GM23338 (cell line): Measurements from ENCODE around the gene MYPOP. TPM values are rescaled to one million over a fixed set of nuclear protein-coding genes. Genes with fewer than 3 reads are reported as not detected.

Experiments used
- ATAC-seq: fragments of 200-7000 bp; cut with Tn5 transposase; 3 replicates; pipeline ENCODE4 v1.9.1; 2020
- DNase-seq: peaks from one replicate; pipeline ENCODE4 v3.0.0-alpha.2; 2015; ENCODE audit warnings: low spot score
- H2AFZ ChIP-seq: fragments of 200-600 bp; sonication (generic); 2 replicates; pipeline ENCODE4 v1.8.0; 2016; ENCODE audit warnings: antibody characterized with exemption, mild to moderate bottlenecking, moderate library complexity
- H3F3A ChIP-seq: fragments of 200-600 bp; sonication (generic); replicated peaks from 2 replicates; pipeline ENCODE4 v1.8.0; 2017; ENCODE audit warnings: antibody characterized with exemption, mixed run types, low read depth
- H3K27ac ChIP-seq: fragments of 200-600 bp; sonication (generic); 2 replicates; pipeline ENCODE4 v1.6.1; 2016; ENCODE audit warnings: low read depth
- H3K27me3 ChIP-seq: fragments of 200-600 bp; sonication (generic); 2 replicates; pipeline ENCODE4 v1.8.0; 2016; ENCODE audit warnings: mild to moderate bottlenecking, mixed run types, moderate library complexity; ENCODE audit not compliant: insufficient read depth
- H3K36me3 ChIP-seq: fragments of 200-600 bp; sonication (generic); 2 replicates; pipeline ENCODE4 v1.8.0; 2016; ENCODE audit warnings: mild to moderate bottlenecking; ENCODE audit not compliant: insufficient read depth
- H3K4me1 ChIP-seq: fragments of 200-600 bp; sonication (generic); 2 replicates; pipeline ENCODE4 v1.8.0; 2016; ENCODE audit warnings: mild to moderate bottlenecking, moderate library complexity; ENCODE audit not compliant: insufficient read depth
- H3K4me2 ChIP-seq: fragments of 200-600 bp; sonication (generic); 2 replicates; pipeline ENCODE4 v1.7.1; 2017; ENCODE audit warnings: mixed run types
- H3K4me3 ChIP-seq: fragments of 200-600 bp; sonication (generic); 2 replicates; pipeline ENCODE4 v1.6.1; 2016; ENCODE audit warnings: mixed run types
- H3K79me2 ChIP-seq: fragments of 200-600 bp; sonication (generic); replicated peaks from 2 replicates; pipeline ENCODE4 v1.8.0; 2017; ENCODE audit warnings: mild to moderate bottlenecking; ENCODE audit not compliant: insufficient read depth
- H3K9me2 ChIP-seq: fragments of 200-600 bp; sonication (generic); 2 replicates; pipeline ENCODE4 v1.8.0; 2017; ENCODE audit not compliant: insufficient read depth
- H4K20me1 ChIP-seq: fragments of 200-600 bp; sonication (generic); replicated peaks from 2 replicates; pipeline ENCODE4 v1.8.0; 2017; ENCODE audit warnings: mild to moderate bottlenecking; ENCODE audit not compliant: insufficient read depth
- H3K27ac Mint-ChIP-seq: 2 replicates; pipeline ENCODE4 v1.8.0; 2020; ENCODE audit warnings: inconsistent platforms, mild to moderate bottlenecking, moderate library complexity, mixed read lengths
- H3K27me3 Mint-ChIP-seq: 3 replicates; pipeline ENCODE4 v1.8.0; 2022; ENCODE audit warnings: low read depth, mild to moderate bottlenecking, moderate library complexity, mixed read lengths, inconsistent platforms; ENCODE audit not compliant: insufficient read depth, poor library complexity
- H3K36me3 Mint-ChIP-seq: 3 replicates; pipeline ENCODE4 v1.8.0; 2021; ENCODE audit warnings: low read depth, mild to moderate bottlenecking, inconsistent platforms, moderate library complexity, mixed read lengths
- H3K4me1 Mint-ChIP-seq: 3 replicates; pipeline ENCODE4 v1.8.0; 2020; ENCODE audit warnings: mild to moderate bottlenecking, inconsistent platforms, mixed read lengths
- H3K4me3 Mint-ChIP-seq: 3 replicates; pipeline ENCODE4 v1.8.0; 2021; ENCODE audit warnings: moderate library complexity, mild to moderate bottlenecking, inconsistent platforms, mixed read lengths
- H3K9me3 Mint-ChIP-seq: 3 replicates; pipeline ENCODE4 v1.8.0; 2020; ENCODE audit warnings: moderate library complexity, mild to moderate bottlenecking, inconsistent platforms, mixed read lengths
- CREB1 ChIP-seq: fragments of 250-450 bp; sonication (Bioruptor Pico); IDR thresholded peaks from 2 replicates; pipeline ENCODE4 v1.5.0; 2020; ENCODE audit warnings: low read depth, mild to moderate bottlenecking, moderate library complexity
- EZH2 ChIP-seq: fragments of 200-600 bp; sonication (generic); IDR thresholded peaks from one replicate; pipeline ENCODE4 v1.8.0; 2017; ENCODE audit warnings: antibody characterized with exemption, mild to moderate bottlenecking, low read depth; ENCODE audit not compliant: unreplicated experiment
- EZH2phosphoT487 ChIP-seq: fragments of 200-600 bp; sonication (generic); IDR thresholded peaks from one replicate; pipeline ENCODE4 v1.8.1; 2018; ENCODE audit warnings: antibody characterized with exemption; ENCODE audit not compliant: unreplicated experiment
- POLR2AphosphoS5 ChIP-seq: IDR thresholded peaks from 2 replicates; pipeline ENCODE4 v1.6.1; 2016; ENCODE audit warnings: antibody characterized with exemption, low read depth
- ZNF114 ChIP-seq: fragments of 250-450 bp; sonication (Bioruptor Pico); IDR thresholded peaks from 2 replicates; pipeline ENCODE4 v1.5.0; 2020; ENCODE audit warnings: mild to moderate bottlenecking, moderate library complexity
- polyA plus RNA-seq: library from polyadenylated mRNA; unstranded; fragments of >200 nt; fragmentation: Nextera tagmentation; extraction: Ambion mirVana; gene quantifications from 2 replicates; pipeline ENCODE4 v1.2.1, GENCODE V29; 2016
- total RNA-seq: library from RNA; depleted of rRNA; stranded (reverse); fragments of >200 nt; shearing (Covaris generic); gene quantifications from 2 replicates; pipeline ENCODE4 v1.2.3, GENCODE V29; 2014
- TF ChIP-seq, protein P1 (sequence below): IDR thresholded peaks from one replicate; pipeline ENCODE4 v1.6.1; 2018; ENCODE audit warnings: antibody characterized with exemption; ENCODE audit not compliant: unreplicated experiment
- TF ChIP-seq, protein P2 (sequence below): IDR thresholded peaks from 2 replicates; pipeline ENCODE4 v1.6.1; 2016; ENCODE audit warnings: antibody characterized with exemption

The MYPOP gene
- total and polyA plus RNA-seq, 2 experiments from 2014 or later: 3.0 to 6.9 TPM

GRCh38 chr19:45862564-45863334 lies 39.7 kb downstream of the MYPOP start, which contains the start of gene SYMPK (continued):
- TF ChIP-seq POLR2AphosphoS5: peak; percentile 67
- TF ChIP-seq, protein P1, sequence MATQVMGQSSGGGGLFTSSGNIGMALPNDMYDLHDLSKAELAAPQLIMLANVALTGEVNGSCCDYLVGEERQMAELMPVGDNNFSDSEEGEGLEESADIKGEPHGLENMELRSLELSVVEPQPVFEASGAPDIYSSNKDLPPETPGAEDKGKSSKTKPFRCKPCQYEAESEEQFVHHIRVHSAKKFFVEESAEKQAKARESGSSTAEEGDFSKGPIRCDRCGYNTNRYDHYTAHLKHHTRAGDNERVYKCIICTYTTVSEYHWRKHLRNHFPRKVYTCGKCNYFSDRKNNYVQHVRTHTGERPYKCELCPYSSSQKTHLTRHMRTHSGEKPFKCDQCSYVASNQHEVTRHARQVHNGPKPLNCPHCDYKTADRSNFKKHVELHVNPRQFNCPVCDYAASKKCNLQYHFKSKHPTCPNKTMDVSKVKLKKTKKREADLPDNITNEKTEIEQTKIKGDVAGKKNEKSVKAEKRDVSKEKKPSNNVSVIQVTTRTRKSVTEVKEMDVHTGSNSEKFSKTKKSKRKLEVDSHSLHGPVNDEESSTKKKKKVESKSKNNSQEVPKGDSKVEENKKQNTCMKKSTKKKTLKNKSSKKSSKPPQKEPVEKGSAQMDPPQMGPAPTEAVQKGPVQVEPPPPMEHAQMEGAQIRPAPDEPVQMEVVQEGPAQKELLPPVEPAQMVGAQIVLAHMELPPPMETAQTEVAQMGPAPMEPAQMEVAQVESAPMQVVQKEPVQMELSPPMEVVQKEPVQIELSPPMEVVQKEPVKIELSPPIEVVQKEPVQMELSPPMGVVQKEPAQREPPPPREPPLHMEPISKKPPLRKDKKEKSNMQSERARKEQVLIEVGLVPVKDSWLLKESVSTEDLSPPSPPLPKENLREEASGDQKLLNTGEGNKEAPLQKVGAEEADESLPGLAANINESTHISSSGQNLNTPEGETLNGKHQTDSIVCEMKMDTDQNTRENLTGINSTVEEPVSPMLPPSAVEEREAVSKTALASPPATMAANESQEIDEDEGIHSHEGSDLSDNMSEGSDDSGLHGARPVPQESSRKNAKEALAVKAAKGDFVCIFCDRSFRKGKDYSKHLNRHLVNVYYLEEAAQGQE: no peak

GRCh38 chr19:45862271-45862563 lies 40.2 kb downstream of the MYPOP start:
- Mint-ChIP-seq H3K9me3 (no peaks in the 10 kb centered on the region), H3K36me3 (peaks cover 30% of the 10 kb centered on the region), H3K4me1 (peaks cover 30% of the 10 kb centered on the region), H3K27ac (peak overlapping the region; percentile 99), H3K27me3 (peaks cover 28% of the 10 kb centered on the region), H3K4me3 (peak overlapping the region; percentile 95)
- peaks cover 80% of the 10 kb centered on the region for H3K79me2 ChIP-seq
- peaks cover 9% of the 10 kb centered on the region; the same call in 1 of the 2 replicates for H3K36me3 ChIP-seq
- no peak for ATAC-seq
- H4K20me1 ChIP-seq: peaks cover 22% of the 10 kb centered on the region; the same call in 1 of the 2 replicates
- TF ChIP-seq EZH2 (no peak), ZNF114 (CRISPR knock-in tag) (no peak), EZH2phosphoT487 (no peak)
- TF ChIP-seq, protein P2, sequence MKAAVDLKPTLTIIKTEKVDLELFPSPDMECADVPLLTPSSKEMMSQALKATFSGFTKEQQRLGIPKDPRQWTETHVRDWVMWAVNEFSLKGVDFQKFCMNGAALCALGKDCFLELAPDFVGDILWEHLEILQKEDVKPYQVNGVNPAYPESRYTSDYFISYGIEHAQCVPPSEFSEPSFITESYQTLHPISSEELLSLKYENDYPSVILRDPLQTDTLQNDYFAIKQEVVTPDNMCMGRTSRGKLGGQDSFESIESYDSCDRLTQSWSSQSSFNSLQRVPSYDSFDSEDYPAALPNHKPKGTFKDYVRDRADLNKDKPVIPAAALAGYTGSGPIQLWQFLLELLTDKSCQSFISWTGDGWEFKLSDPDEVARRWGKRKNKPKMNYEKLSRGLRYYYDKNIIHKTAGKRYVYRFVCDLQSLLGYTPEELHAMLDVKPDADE: no peak
- peak overlapping the region; percentile 63 for H3K4me3 ChIP-seq
- H3K4me2 ChIP-seq: peak overlapping the region; percentile 80
- no peak for DNase-seq
- peaks cover 25% of the 10 kb centered on the region for H3K4me1 ChIP-seq
- H3K27ac ChIP-seq: peak overlapping the region; percentile 93
- H2AFZ ChIP-seq: no peak overlapping the region
- no peaks in the 10 kb centered on the region for H3K27me3 ChIP-seq
- 0 out of 2 replicates have a peak, but pooled peaks cover 9% of the 10 kb centered on the region for H3F3A ChIP-seq
- no peaks in the 10 kb centered on the region for H3K9me2 ChIP-seq

GRCh38 chr19:45860359-45861259 lies 41.8 kb downstream of the MYPOP start:
- Histone ChIP-seq H2AFZ (no peak overlapping the region), H4K20me1 (peaks cover 24% of the 10 kb centered on the region), H3K9me2 (no peaks in the 10 kb centered on the region), H3K36me3 (peaks cover 9% of the 10 kb centered on the region; the same call in 1 of the 2 replicates), H3K79me2 (peaks cover 81% of the 10 kb centered on the region), H3K27me3 (no peaks in the 10 kb centered on the region), H3K27ac (peak overlapping the region; percentile 61; the same call in 1 of the 2 replicates), H3F3A (0 out of 2 replicates have a peak, but pooled peaks cover 8% of the 10 kb centered on the region), H3K4me2 (no peak overlapping the region), H3K4me3 (no peak overlapping the region), H3K4me1 (peaks cover 11% of the 10 kb centered on the region)
- Mint-ChIP-seq H3K9me3 (no peaks in the 10 kb centered on the region), H3K27ac (no peak overlapping the region), H3K4me3 (peak overlapping the region; percentile 95), H3K27me3 (peaks cover 22% of the 10 kb centered on the region), H3K4me1 (peaks cover 16% of the 10 kb centered on the region), H3K36me3 (peaks cover 33% of the 10 kb centered on the region)
- ATAC-seq: no peak
- no peak for DNase-seq
- no peak for TF ChIP-seq EZH2
- TF ChIP-seq EZH2phosphoT487: no peak
- TF ChIP-seq CREB1 (CRISPR knock-in tag): no peak
- TF ChIP-seq, protein P1: no peak
